Skeletal muscle tissue (tissue), 4 donors: ENCODE data around the gene PCDHGA8. TPM values are rescaled to one million over a fixed set of nuclear protein-coding genes. Genes with fewer than 3 reads are reported as not detected.
"Not testable (repeated sequence)": the region's sequence is repeated elsewhere in the genome, so short reads cannot be mapped to it uniquely, and the experiment has no call there.

Experiments used
- H3K27ac ChIP-seq: one replicate; pipeline ENCODE4 v1.7.0; 2013; ENCODE audit warnings: mild to moderate bottlenecking, low read depth, low read length, inconsistent platforms
- H3K27me3 ChIP-seq, 3 donors: one replicate each; pipeline ENCODE4 v1.7.0; 2013; ENCODE audit warnings: low read length in 3 of 3; ENCODE audit not compliant: control insufficient read depth in 3 of 3, insufficient read depth in 3 of 3
- H3K36me3 ChIP-seq, 3 donors: one replicate each; pipeline ENCODE4 v1.7.0; 2013; ENCODE audit warnings: low read length in 3 of 3; ENCODE audit not compliant: control insufficient read depth in 3 of 3, insufficient read depth in 3 of 3
- H3K4me1 ChIP-seq, 3 donors: one replicate each; pipeline ENCODE4 v1.7.0; 2013; ENCODE audit warnings: low read length in 3 of 3, mild to moderate bottlenecking in 3 of 3; ENCODE audit not compliant: control insufficient read depth in 3 of 3, insufficient read depth in 3 of 3
- H3K4me3 ChIP-seq, 3 donors: one replicate each; pipeline ENCODE4 v1.7.0; 2013; ENCODE audit warnings: low read length in 3 of 3
- H3K9ac ChIP-seq, 3 donors: one replicate each; pipeline ENCODE4 v1.7.0; 2013; ENCODE audit warnings: low read length in 3 of 3, mild to moderate bottlenecking in 3 of 3, moderate library complexity in 2 of 3, low read depth in 1 of 3
- H3K9me3 ChIP-seq, 3 donors: one replicate each; pipeline ENCODE4 v1.7.0; 2013; ENCODE audit warnings: low read length in 3 of 3; ENCODE audit not compliant: control insufficient read depth in 3 of 3
- total RNA-seq: library from RNA; depleted of rRNA; stranded (reverse); fragments of >200 nt; gene quantifications from one replicate; pipeline ENCODE4 v1.2.3, GENCODE V29; 2014
- donor health status: Osteomylitis.

PCDHGA8 gene
- total RNA-seq, 1 donor from 2014 or later = 3.7 TPM

DNA sequence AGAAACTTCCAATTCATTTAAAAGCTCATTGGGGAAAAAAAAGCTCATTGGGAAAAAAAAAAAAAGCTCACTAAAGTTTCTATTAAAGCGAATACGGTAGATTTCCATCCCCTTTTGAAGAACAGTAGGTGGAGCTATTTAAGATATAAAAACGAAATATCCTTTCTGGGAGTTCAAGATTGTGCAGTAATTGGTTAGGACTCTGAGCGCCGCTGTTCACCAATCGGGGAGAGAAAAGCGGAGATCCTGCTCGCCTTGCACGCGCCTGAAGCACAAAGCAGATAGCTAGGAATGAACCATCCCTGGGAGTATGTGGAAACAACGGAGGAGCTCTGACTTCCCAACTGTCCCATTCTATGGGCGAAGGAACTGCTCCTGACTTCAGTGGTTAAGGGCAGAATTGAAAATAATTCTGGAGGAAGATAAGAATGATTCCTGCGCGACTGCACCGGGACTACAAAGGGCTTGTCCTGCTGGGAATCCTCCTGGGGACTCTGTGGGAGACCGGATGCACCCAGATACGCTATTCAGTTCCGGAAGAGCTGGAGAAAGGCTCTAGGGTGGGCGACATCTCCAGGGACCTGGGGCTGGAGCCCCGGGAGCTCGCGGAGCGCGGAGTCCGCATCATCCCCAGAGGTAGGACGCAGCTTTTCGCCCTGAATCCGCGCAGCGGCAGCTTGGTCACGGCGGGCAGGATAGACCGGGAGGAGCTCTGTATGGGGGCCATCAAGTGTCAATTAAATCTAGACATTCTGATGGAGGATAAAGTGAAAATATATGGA is 38.1 kb downstream of the PCDHGA8 start, which contains the start of gene PCDHGA12:
Gene PCDHGA12, plus strand, starts transcription at position 176 of the 782 bp plus-strand sequence. Its CDS starts 253 bp downstream, at position 429.
- Histone ChIP-seq H3K9me3 (peaks cover 15 to 37% (median 17%) of the 10 kb centered on the region in 3 donors), H3K4me1 (peaks cover 2 to 8% (median 4%) of the 10 kb centered on the region in 3 donors), H3K36me3 (peaks cover 7 to 16% (median 13%) of the 10 kb centered on the region in 3 donors), H3K27me3 (no peaks in the 10 kb centered on the region), H3K4me3 (peak within 1 kb of the TSS; percentile 54 to 78 (median 70)), H3K27ac (no peak within 1 kb of the TSS), H3K9ac (peak within 1 kb of the TSS in 2 of 3 donors; percentile 43 to 51)

GRCh38 chr5:141431286-141431685 is 38.9 kb downstream of the PCDHGA8 start:
- Histone ChIP-seq H3K9me3 (peaks cover 10 to 34% (median 13%) of the 10 kb centered on the region in 3 donors), H3K4me3 (peak overlapping the region; percentile 54 to 78 (median 70)), H3K27ac (no peak overlapping the region), H3K9ac (peak overlapping the region in 1 of 3 donors; percentile 50), H3K36me3 (peaks cover 7 to 13% (median 13%) of the 10 kb centered on the region in 3 donors), H3K4me1 (peaks cover 2 to 8% (median 4%) of the 10 kb centered on the region in 3 donors), H3K27me3 (no peaks in the 10 kb centered on the region)

GRCh38 chr5:141432308-141432707 is 39.9 kb downstream of the PCDHGA8 start:
- Histone ChIP-seq H3K9me3 (peaks cover 5 to 26% (median 10%) of the 10 kb centered on the region in 3 donors), H3K4me3 (peak overlapping the region; percentile 29 to 78 (median 51)), H3K36me3 (peaks cover 7 to 13% (median 11%) of the 10 kb centered on the region in 3 donors)
- H3K27ac ChIP-seq, H3K27me3 ChIP-seq, H3K9ac ChIP-seq, H3K4me1 ChIP-seq: not testable (repeated sequence)

- peak overlapping the region in 1 of 3 donors; percentile 14 for H3K4me3 ChIP-seq
- H3K9ac ChIP-seq, H3K27me3 ChIP-seq, H3K4me1 ChIP-seq, H3K27ac ChIP-seq, H3K36me3 ChIP-seq: not testable (repeated sequence)
- peaks cover 2 to 21% (median 6%) of the 10 kb centered on the region in 3 donors for H3K9me3 ChIP-seq
Observed at GRCh38 chr5:141432726-141433125, 40.3 kb downstream of the PCDHGA8 start.

DNA sequence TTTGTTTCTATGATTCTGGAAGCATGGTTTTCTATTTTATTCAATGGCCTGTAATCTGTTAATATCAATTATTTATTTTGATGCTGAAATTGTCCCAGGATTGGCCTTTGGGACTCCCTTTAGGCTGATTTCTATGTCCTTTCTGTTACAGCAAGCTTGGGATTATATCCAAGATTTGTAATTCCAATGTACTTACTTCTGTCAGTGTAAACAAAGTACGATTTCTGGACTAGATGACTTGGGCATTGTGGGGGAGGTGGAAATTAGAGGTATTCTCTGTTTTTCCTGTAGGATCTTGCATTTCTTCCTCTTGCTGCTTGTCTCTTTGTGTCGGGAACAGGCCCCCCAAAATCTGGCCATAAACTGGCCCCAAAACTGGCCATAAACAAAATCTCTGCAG is 41.6 kb downstream of the PCDHGA8 start:
- Histone ChIP-seq H3K4me3 (no peak overlapping the region), H3K27me3 (no peaks in the 10 kb centered on the region), H3K9me3 (peaks cover 0 to 15% (median 5%) of the 10 kb centered on the region in 3 donors)

GRCh38 chr5:141437221-141437620 is 44.8 kb downstream of the PCDHGA8 start:
- H3K4me1 ChIP-seq = peaks cover 0 to 3% (median 0%) of the 10 kb centered on the region in 3 donors
- no peak overlapping the region for H3K27ac ChIP-seq
- H3K9ac ChIP-seq = no peak overlapping the region
- H3K4me3 ChIP-seq = no peak overlapping the region
- no peaks in the 10 kb centered on the region for H3K27me3 ChIP-seq
- H3K36me3 ChIP-seq = peaks cover 0 to 5% (median 0%) of the 10 kb centered on the region in 3 donors
- peaks cover 3 to 10% (median 3%) of the 10 kb centered on the region in 3 donors for H3K9me3 ChIP-seq

More for the DNA sequence above, 41.6 kb downstream of the PCDHGA8 start:
- no peak overlapping the region for H3K9ac ChIP-seq
- H3K36me3 ChIP-seq = peaks cover 0 to 4% (median 3%) of the 10 kb centered on the region in 3 donors
- peaks cover 2 to 8% (median 4%) of the 10 kb centered on the region in 3 donors for H3K4me1 ChIP-seq
- H3K27ac ChIP-seq = no peak overlapping the region

GRCh38 chr5:141439411-141440141 is 47.1 kb downstream of the PCDHGA8 start:
- no peak overlapping the region for H3K9ac ChIP-seq
- no peaks in the 10 kb centered on the region for H3K27me3 ChIP-seq
- peaks cover 3 to 10% (median 3%) of the 10 kb centered on the region in 3 donors for H3K9me3 ChIP-seq
- no peak overlapping the region for H3K4me3 ChIP-seq
- H3K36me3 ChIP-seq = peaks cover 0 to 5% (median 0%) of the 10 kb centered on the region in 3 donors
- no peaks in the 10 kb centered on the region for H3K4me1 ChIP-seq
- H3K27ac ChIP-seq = no peak overlapping the region

DNA sequence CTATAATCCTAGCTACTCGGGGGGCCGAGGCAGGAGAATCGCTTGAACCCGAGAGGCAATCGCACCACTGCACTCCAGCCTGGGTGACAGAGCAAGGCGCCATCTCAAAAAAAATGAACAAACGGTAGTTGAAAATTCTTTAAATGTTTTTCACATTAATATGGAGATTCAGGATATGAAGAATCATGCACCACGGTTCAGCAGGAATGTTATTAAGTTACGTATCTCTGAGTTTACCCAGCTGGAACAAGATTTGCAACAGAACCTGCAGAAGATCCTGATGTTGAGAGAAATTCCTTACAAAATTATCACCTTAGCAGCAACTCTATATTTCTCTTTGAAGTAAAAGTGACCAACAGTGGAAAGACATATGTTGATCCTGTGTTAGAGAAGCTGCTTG is 47.9 kb downstream of the PCDHGA8 start:
- Histone ChIP-seq H3K9ac (no peak overlapping the region), H3K27me3 (no peaks in the 10 kb centered on the region), H3K36me3 (peaks cover 0 to 5% (median 0%) of the 10 kb centered on the region in 3 donors), H3K4me3 (no peak overlapping the region), H3K4me1 (no peaks in the 10 kb centered on the region), H3K27ac (no peak overlapping the region), H3K9me3 (peaks cover 3 to 10% (median 3%) of the 10 kb centered on the region in 3 donors)

GRCh38 chr5:141441571-141442170 is 49.2 kb downstream of the PCDHGA8 start:
- no peaks in the 10 kb centered on the region for H3K4me1 ChIP-seq
- H3K9ac ChIP-seq = no peak overlapping the region
- no peak overlapping the region for H3K27ac ChIP-seq
- H3K4me3 ChIP-seq = peak overlapping the region in 1 of 3 donors; percentile 1
- H3K27me3 ChIP-seq = no peaks in the 10 kb centered on the region
- peaks cover 0 to 5% (median 0%) of the 10 kb centered on the region in 3 donors for H3K36me3 ChIP-seq
- peaks cover 3 to 10% (median 3%) of the 10 kb centered on the region in 3 donors for H3K9me3 ChIP-seq
